ENCODE data around the gene AKR1C3. TPM values are rescaled to one million over a fixed set of nuclear protein-coding genes. Genes with fewer than 3 reads are reported as not detected.
A peak's percentile ranks its signal among the peaks of the same experiment; 100 is the strongest.
"Not testable (repeated sequence)": the region's sequence is repeated elsewhere in the genome, so short reads cannot be mapped to it uniquely, and the experiment has no call there.

AKR1C3 gene
- total RNA-seq, 6 donors from 2014 or later, result 39.8 to 136 (median 96.0) TPM

DNA sequence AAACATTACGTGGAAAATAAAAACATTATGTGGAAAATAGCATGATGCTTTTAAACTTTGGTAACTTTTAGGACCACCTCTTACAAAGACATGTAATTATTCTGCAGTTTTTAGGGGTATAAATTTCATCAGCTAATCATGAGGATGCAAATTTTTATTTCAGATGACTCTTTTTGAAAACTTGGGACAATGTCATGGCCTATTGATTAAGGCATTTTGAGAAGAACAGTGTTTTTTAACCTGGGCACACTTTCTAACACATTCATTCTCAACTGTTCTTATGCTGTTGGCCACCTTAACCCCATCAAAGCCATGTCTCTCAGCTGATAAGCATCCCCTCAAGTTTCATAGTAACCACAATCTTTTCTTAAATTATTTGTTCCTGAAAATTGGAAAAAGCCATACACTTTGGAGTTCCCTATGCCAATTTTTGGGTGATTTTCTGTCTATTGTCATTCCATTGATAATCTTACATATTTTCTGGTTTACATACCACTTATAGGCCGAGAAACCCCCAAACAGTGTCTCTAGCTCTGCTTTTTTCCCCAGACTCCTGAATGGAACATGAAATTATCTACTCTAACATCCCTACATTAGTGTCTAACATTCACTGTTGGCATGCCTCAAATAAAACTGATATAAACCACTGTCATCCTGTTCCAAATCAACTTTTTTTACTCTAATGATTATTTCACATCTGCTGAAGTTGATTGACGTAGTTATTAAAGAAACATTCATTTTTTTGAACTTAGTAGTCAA, 14.6 kb downstream of the AKR1C3 start:
- Histone ChIP-seq H3K9me3 (no peaks in the 10 kb centered on the region), H3K4me3 (no peak overlapping the region), H3K27ac (no peak overlapping the region), H3K27me3 (no peaks in the 10 kb centered on the region), H3K4me1 (no peaks in the 10 kb centered on the region), H3K36me3 (peaks cover 2 to 23% (median 7%) of the 10 kb centered on the region in 4 donors)
- WGBS, 2 donors, result 39 to 70% methylated on average over 3 of the region's 3 CpGs
- no peak for ATAC-seq (ENCODE audit: low FRiP score in 2 of 2)
- TF ChIP-seq POLR2AphosphoS5 (IDR thresholded peaks at IDR 0.05), result no peak
- TF ChIP-seq, protein P1, sequence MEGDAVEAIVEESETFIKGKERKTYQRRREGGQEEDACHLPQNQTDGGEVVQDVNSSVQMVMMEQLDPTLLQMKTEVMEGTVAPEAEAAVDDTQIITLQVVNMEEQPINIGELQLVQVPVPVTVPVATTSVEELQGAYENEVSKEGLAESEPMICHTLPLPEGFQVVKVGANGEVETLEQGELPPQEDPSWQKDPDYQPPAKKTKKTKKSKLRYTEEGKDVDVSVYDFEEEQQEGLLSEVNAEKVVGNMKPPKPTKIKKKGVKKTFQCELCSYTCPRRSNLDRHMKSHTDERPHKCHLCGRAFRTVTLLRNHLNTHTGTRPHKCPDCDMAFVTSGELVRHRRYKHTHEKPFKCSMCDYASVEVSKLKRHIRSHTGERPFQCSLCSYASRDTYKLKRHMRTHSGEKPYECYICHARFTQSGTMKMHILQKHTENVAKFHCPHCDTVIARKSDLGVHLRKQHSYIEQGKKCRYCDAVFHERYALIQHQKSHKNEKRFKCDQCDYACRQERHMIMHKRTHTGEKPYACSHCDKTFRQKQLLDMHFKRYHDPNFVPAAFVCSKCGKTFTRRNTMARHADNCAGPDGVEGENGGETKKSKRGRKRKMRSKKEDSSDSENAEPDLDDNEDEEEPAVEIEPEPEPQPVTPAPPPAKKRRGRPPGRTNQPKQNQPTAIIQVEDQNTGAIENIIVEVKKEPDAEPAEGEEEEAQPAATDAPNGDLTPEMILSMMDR (IDR thresholded peaks at IDR 0.05), result no peak
- TF ChIP-seq POLR2A (IDR thresholded peaks at IDR 0.05), result no peak
- no peak for TF ChIP-seq EP300 (IDR thresholded peaks at IDR 0.05)
- no peak for DNase-seq

DNA sequence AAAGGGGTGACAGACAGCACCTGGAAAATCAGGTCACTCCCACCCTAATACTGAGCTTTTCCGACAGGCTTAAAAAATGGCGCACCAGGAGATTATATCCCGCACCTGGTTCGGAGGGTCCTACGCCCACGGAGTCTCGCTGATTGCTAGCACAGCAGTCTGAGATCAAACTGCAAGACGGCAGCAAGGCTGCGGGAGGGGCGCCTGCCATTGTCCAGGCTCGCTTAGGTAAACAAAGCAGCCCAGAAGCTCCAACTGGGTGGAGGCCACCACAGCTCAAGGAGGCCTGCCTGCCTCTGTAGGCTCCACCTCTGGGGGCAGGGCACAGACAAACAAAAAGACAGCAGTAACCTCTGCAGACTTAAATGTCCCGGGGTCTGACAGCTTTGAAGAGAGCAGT, 15.6 kb downstream of the AKR1C3 start:
- 73 to 88% methylated on average over 9 to 12 of the region's 12 CpGs for WGBS, 2 donors
- not testable (repeated sequence) for H3K27ac ChIP-seq; H3K27me3 ChIP-seq; H3K4me1 ChIP-seq; H3K9me3 ChIP-seq; ATAC-seq (ENCODE audit: low FRiP score in 2 of 2); H3K4me3 ChIP-seq
- DNase-seq, result peak in 1 of 2 donors; percentile 36
- peaks cover 2 to 23% (median 7%) of the 10 kb centered on the region in 4 donors for H3K36me3 ChIP-seq

DNA sequence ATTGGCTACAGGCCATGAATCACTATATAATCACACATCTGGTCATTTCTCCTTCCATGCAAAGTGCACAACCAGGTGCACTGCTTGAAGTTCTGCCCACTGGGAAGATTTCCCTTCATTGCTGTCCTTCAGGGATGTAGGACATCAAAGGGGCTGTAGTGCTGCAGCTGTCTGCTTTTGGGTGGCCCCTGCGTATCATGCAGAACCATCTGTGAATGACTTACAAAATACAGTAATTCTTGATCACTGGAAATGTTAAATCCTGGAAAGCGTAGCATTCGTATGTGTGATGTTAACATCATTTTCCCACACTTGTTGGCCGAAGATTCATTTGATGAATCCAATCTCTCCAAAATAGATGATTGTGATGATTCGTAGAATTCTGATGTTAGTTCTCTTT, 22.4 kb downstream of the AKR1C3 start:
- H3K27ac ChIP-seq, result no peak overlapping the region
- TF ChIP-seq POLR2A (IDR thresholded peaks at IDR 0.05) (no peak), EP300 (IDR thresholded peaks at IDR 0.05) (no peak), POLR2AphosphoS5 (IDR thresholded peaks at IDR 0.05) (no peak)
- TF ChIP-seq, protein P1 (IDR thresholded peaks at IDR 0.05), result no peak
- H3K9me3 ChIP-seq, result no peaks in the 10 kb centered on the region
- no peaks in the 10 kb centered on the region for H3K4me1 ChIP-seq
- 59 to 89% methylated on average over 5 of the region's 5 CpGs for WGBS, 2 donors
- no peak for ATAC-seq (ENCODE audit: low FRiP score in 2 of 2)
- no peaks in the 10 kb centered on the region for H3K36me3 ChIP-seq
- no peak for DNase-seq
- no peaks in the 10 kb centered on the region for H3K27me3 ChIP-seq
- H3K4me3 ChIP-seq, result no peak overlapping the region

DNA sequence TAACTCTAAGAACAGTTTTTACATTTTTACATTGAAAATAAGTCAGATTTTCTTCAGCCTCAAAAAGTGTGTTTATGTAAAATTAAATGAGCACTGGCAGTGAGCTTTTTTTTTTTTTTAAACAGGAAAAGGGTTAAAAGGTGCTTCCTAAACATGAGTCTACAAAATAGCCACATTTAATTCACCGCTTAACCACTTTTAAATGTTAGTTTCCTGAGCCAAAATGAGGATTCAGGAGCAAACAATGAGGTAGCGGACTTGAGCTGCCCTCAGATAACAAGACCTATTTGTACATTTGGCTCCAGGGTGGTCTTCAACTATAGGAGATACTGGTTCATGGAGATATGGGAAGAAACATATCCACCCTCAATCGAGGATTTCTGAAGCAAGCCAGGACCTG, 22.8 kb downstream of the AKR1C3 start:
- DNase-seq (no peak), ATAC-seq (ENCODE audit: low FRiP score in 2 of 2) (no peak)
- Histone ChIP-seq H3K27ac (no peak overlapping the region), H3K4me1 (no peaks in the 10 kb centered on the region), H3K36me3 (no peaks in the 10 kb centered on the region), H3K4me3 (no peak overlapping the region), H3K27me3 (no peaks in the 10 kb centered on the region), H3K9me3 (no peaks in the 10 kb centered on the region)
- TF ChIP-seq EP300 (IDR thresholded peaks at IDR 0.05) (no peak), POLR2A (IDR thresholded peaks at IDR 0.05) (no peak), POLR2AphosphoS5 (IDR thresholded peaks at IDR 0.05) (no peak)
- TF ChIP-seq, protein P1 (IDR thresholded peaks at IDR 0.05), result no peak
- 49 to 50% methylated on average over 3 of the region's 3 CpGs for WGBS, 2 donors

DNA sequence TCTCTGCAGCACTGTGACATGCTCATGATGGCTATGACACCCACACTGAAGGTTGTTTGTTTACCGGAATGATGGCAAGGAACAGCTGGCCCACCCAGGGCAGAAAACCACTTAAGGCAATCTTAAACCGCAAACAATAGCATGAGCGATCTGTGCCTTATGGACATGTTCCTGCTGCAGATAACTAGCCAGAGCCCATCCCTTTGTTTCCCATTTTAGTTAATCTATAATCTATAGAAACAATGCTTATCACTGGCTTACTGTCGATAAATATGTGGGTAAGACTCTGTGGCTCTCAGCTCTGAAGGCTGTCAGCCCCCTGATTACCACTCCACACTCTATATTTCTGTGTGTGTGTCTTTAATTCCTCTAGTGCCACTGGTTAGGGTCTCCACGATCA, 25.8 kb downstream of the AKR1C3 start:
- WGBS, 2 donors, result 86 to 92% methylated on average over 5 of the region's 5 CpGs
- not testable (repeated sequence) for ATAC-seq (ENCODE audit: low FRiP score in 2 of 2)

DNA sequence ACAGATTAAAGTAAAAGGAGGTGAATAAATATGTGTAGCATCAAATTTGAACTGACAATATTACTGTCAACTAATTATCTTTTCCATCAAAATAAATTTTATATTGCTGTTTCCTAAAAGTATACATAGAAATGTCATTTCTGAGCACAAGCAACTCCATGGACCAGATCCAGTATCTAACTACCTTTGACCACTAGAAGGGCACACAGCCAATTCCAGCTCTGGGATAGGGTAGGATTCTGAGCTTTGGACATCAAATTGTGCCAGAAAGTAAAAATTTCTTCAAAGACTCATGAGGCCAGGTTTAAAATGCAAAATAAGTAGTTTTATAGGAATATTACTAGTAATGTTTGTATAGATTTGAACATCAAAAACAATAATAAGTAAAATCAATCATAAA, 29.7 kb downstream of the AKR1C3 start:
- Histone ChIP-seq H3K36me3 (no peaks in the 10 kb centered on the region), H3K4me3 (no peak overlapping the region), H3K9me3 (no peaks in the 10 kb centered on the region), H3K27ac (no peak overlapping the region), H3K27me3 (no peaks in the 10 kb centered on the region), H3K4me1 (no peaks in the 10 kb centered on the region)
- TF ChIP-seq POLR2A (IDR thresholded peaks at IDR 0.05) (no peak), POLR2AphosphoS5 (IDR thresholded peaks at IDR 0.05) (no peak), EP300 (IDR thresholded peaks at IDR 0.05) (no peak)
- TF ChIP-seq, protein P1 (IDR thresholded peaks at IDR 0.05), result no peak
- no peak for ATAC-seq (ENCODE audit: low FRiP score in 2 of 2)
- DNase-seq, result no peak

More for the DNA sequence above, 25.8 kb downstream of the AKR1C3 start:
- not testable (repeated sequence) for H3K27me3 ChIP-seq, H3K4me3 ChIP-seq, H3K27ac ChIP-seq, H3K4me1 ChIP-seq, H3K36me3 ChIP-seq, H3K9me3 ChIP-seq, DNase-seq

All from upper lobe of left lung (tissue), 6 donors.